Trophoblast cell (in vitro differentiated cells and primary cell): ENCODE data around the gene INAVA. TPM values are rescaled to one million over a fixed set of nuclear protein-coding genes. Genes with fewer than 3 reads are reported as not detected.

ENCODE experiments used
- DNase-seq, 2 donors: peaks; one replicate each; pipeline ENCODE4 v3.0.0-alpha.2; 2016
- H2AFZ ChIP-seq: 2 replicates; pipeline ENCODE4 v1.6.1; 2013; ENCODE audit warnings: low read length, moderate library complexity, mild to moderate bottlenecking; ENCODE audit not compliant: insufficient read depth, poor library complexity
- H2AK5ac ChIP-seq: 2 replicates; pipeline ENCODE4 v1.6.1; 2013; ENCODE audit warnings: mild to moderate bottlenecking, low read length
- H2BK120ac ChIP-seq: 2 replicates; pipeline ENCODE4 v1.6.1; 2013; ENCODE audit warnings: low read length, mild to moderate bottlenecking, moderate library complexity; ENCODE audit not compliant: insufficient read depth, poor library complexity
- H2BK12ac ChIP-seq: 2 replicates; pipeline ENCODE4 v1.6.1; 2013; ENCODE audit warnings: mild to moderate bottlenecking, low read length, moderate library complexity
- H2BK5ac ChIP-seq: 2 replicates; pipeline ENCODE4 v1.6.1; 2013; ENCODE audit warnings: low read length, low read depth, moderate library complexity, mild to moderate bottlenecking; ENCODE audit not compliant: poor library complexity
- H3K14ac ChIP-seq: 2 replicates; pipeline ENCODE4 v1.6.1; 2013; ENCODE audit warnings: mild to moderate bottlenecking, low read length
- H3K18ac ChIP-seq: 2 replicates; pipeline ENCODE4 v1.6.1; 2013; ENCODE audit warnings: mild to moderate bottlenecking, low read length
- H3K23ac ChIP-seq: 2 replicates; pipeline ENCODE4 v1.6.1; 2013; ENCODE audit warnings: low read length
- H3K27ac ChIP-seq: 2 replicates; pipeline ENCODE4 v1.5.1; 2013; ENCODE audit warnings: low read depth, mild to moderate bottlenecking, inconsistent platforms, low read length, moderate library complexity
- H3K27me3 ChIP-seq: 2 replicates; pipeline ENCODE4 v1.6.1; 2013; ENCODE audit warnings: inconsistent platforms, mild to moderate bottlenecking, low read length, moderate library complexity; ENCODE audit not compliant: insufficient read depth
- H3K36me3 ChIP-seq, 2 experiments: 1 replicate in 1 of 2; 2 replicates in 1 of 2; pipeline ENCODE4 v1.6.1; 2013; ENCODE audit warnings: low read length in 2 of 2, mild to moderate bottlenecking in 2 of 2, moderate library complexity in 1 of 2; ENCODE audit not compliant: insufficient read depth in 2 of 2, control insufficient read depth in 1 of 2
- H3K4ac ChIP-seq: 2 replicates; pipeline ENCODE4 v1.6.1; 2013; ENCODE audit warnings: low read depth, mild to moderate bottlenecking, low read length, moderate library complexity
- H3K4me1 ChIP-seq, 2 experiments: 1 replicate in 1 of 2; 2 replicates in 1 of 2; pipeline ENCODE4 v1.6.1; 2013; ENCODE audit warnings: low read length in 2 of 2, mild to moderate bottlenecking in 2 of 2, moderate library complexity in 1 of 2; ENCODE audit not compliant: insufficient read depth in 2 of 2, control insufficient read depth in 1 of 2
- H3K4me2 ChIP-seq: 2 replicates; pipeline ENCODE4 v1.6.1; 2013; ENCODE audit warnings: inconsistent platforms, mild to moderate bottlenecking, low read length, moderate library complexity
- H3K4me3 ChIP-seq: 2 replicates; pipeline ENCODE4 v1.5.1; 2013; ENCODE audit warnings: mild to moderate bottlenecking, low read depth, low read length, inconsistent platforms
- H3K79me1 ChIP-seq: one replicate; pipeline ENCODE4 v1.6.1; 2013; ENCODE audit warnings: low read length
- H3K79me2 ChIP-seq: 2 replicates; pipeline ENCODE4 v1.6.1; 2013; ENCODE audit warnings: low read length, mild to moderate bottlenecking; ENCODE audit not compliant: control insufficient read depth, insufficient read depth, poor library complexity
- H3K9ac ChIP-seq: 2 replicates; pipeline ENCODE4 v1.6.1; 2013; ENCODE audit warnings: mild to moderate bottlenecking, low read length
- H3K9me3 ChIP-seq: 2 replicates; pipeline ENCODE4 v1.6.1; 2013; ENCODE audit warnings: low read depth, mild to moderate bottlenecking, control low read depth, inconsistent platforms, low read length; ENCODE audit not compliant: insufficient read depth
- H4K12ac ChIP-seq: 2 replicates; pipeline ENCODE4 v1.6.1; 2013; ENCODE audit warnings: low read depth, mild to moderate bottlenecking, low read length, moderate library complexity
- H4K8ac ChIP-seq: 2 replicates; pipeline ENCODE4 v1.6.1; 2013; ENCODE audit warnings: low read depth, mild to moderate bottlenecking, low read length, moderate library complexity
- H4K91ac ChIP-seq: one replicate; pipeline ENCODE4 v1.6.1; 2013; ENCODE audit warnings: low read depth, mild to moderate bottlenecking, low read length, moderate library complexity
- WGBS: extraction: QIAGEN DNeasy Blood & Tissue Kit; methylation state at CpG from one replicate; pipeline ENCODE4 v1.1.7; 2013; ENCODE audit warnings: missing lambda C conversion rate; ENCODE audit not compliant: insufficient read length, insufficient coverage; ENCODE audit errors: extremely low coverage; 5-methylcytosine and 5-hydroxymethylcytosine counted together
- polyA plus RNA-seq: library from polyadenylated mRNA; stranded (reverse); fragments of 200-250 nt; gene quantifications from 2 replicates; pipeline ENCODE4 v1.2.3, GENCODE V29; 2013

Gene INAVA, protein sequence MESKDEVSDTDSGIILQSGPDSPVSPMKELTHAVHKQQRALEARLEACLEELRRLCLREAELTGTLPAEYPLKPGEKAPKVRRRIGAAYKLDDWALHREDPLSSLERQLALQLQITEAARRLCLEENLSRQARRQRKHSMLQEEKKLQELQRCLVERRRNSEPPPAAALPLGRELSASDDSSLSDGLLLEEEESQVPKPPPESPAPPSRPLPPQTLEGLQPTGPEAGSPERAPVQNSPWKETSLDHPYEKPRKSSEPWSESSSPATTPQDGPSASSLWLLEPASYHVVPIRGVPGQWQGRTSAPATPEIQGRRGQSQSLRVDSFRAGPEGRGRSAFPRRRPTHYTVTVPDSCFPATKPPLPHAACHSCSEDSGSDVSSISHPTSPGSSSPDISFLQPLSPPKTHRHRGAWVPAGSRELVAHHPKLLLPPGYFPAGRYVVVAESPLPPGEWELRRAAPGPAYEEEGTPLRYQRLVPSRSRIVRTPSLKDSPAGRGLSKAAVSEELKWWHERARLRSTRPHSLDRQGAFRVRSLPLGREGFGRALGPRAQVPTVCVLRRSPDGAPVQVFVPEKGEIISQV
- polyA plus RNA-seq: 28.5 and 30.7 TPM in 2 replicates

GRCh38 chr1:200894712-200895442, at the start of gene INAVA:
INAVA (plus strand) TSS chr1:200894900; CDS start chr1:200898401, 3,501 bp downstream.
- Histone ChIP-seq H4K12ac (no peak within 1 kb of the TSS), H3K9me3 (no peaks in the 10 kb centered on the region), H2BK120ac (peak within 1 kb of the TSS; percentile 57), H4K91ac (peak within 1 kb of the TSS; percentile 79), H3K4ac (peak within 1 kb of the TSS; percentile 68), H3K79me2 (peaks cover 36% of the 10 kb centered on the region), H3K79me1 (peaks cover 55% of the 10 kb centered on the region), H3K4me1 (peaks cover 59 to 68% of the 10 kb centered on the region in 2 experiments), H2AFZ (peak within 1 kb of the TSS; percentile 25), H3K36me3 (peaks cover 10 to 20% of the 10 kb centered on the region in 2 experiments), H3K4me2 (peak within 1 kb of the TSS; percentile 63), H2BK5ac (peak within 1 kb of the TSS; percentile 63), H3K4me3 (peak within 1 kb of the TSS; percentile 52), H2AK5ac (peak within 1 kb of the TSS; percentile 88), H3K14ac (peak within 1 kb of the TSS; percentile 71), H3K23ac (no peak within 1 kb of the TSS), H3K27ac (peak within 1 kb of the TSS; percentile 82), H3K27me3 (no peaks in the 10 kb centered on the region), H2BK12ac (peak within 1 kb of the TSS; percentile 87), H3K9ac (no peak within 1 kb of the TSS), H4K8ac (peak within 1 kb of the TSS; percentile 77), H3K18ac (peak within 1 kb of the TSS; percentile 81)
- no CpG with 5 or more reads among the region's 15 CpGs for WGBS
- peak; percentile 80 to 81 for DNase-seq

DNA sequence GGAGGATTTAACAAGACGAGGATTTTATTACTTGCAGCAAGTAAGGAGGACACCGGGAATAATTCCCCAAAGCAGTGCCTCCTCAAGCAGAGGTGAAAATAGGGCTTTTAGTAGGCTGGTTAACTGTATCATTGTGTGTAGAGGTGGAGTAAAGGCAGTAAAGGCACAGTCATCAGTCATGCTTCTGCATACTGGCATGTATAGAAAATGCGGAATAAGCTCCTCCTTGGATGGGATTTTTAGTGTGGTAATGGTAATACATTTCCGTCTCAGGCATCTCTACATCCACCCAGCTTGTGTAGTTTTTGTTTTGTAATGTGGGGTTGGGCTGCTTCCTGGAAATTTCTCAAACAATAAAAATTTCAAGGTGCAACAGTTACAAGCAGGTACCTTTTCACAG, 49.3 kb upstream of the INAVA start:
- H3K4ac ChIP-seq: no peak overlapping the region
- no peaks in the 10 kb centered on the region for H3K79me2 ChIP-seq
- H4K91ac ChIP-seq: no peak overlapping the region

DNA sequence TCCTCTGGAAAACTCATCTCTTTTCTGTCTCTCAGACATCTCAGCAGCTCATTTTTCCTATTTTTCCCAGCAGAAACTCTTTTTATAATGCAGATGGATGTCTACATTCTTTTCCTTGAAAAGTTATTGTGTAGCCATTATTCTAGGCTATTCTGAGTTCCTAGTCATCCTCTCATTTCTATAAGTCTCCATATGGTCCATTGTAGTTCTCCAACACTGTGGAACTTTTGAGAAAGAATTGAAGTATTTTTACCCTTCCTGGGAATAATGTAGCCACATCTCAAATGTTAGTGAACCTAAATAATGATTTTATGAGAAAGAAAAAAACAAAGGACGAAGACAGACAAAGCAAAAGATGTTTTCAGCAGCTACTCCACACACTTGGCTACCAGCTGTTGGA, 48.3 kb upstream of the INAVA start:
- Histone ChIP-seq H2BK5ac (no peak overlapping the region), H3K27ac (no peak overlapping the region), H2AK5ac (no peak overlapping the region), H4K12ac (no peak overlapping the region), H3K4ac (no peak overlapping the region), H3K4me3 (no peak overlapping the region), H3K4me1 (no peaks in the 10 kb centered on the region), H4K8ac (no peak overlapping the region), H2AFZ (no peak overlapping the region), H2BK120ac (no peak overlapping the region), H3K79me1 (no peaks in the 10 kb centered on the region), H2BK12ac (no peak overlapping the region), H3K9ac (no peak overlapping the region), H4K91ac (no peak overlapping the region), H3K9me3 (no peaks in the 10 kb centered on the region), H3K23ac (no peak overlapping the region), H3K18ac (no peak overlapping the region), H3K36me3 (peaks cover 7 to 20% of the 10 kb centered on the region in 2 experiments), H3K27me3 (no peaks in the 10 kb centered on the region), H3K14ac (no peak overlapping the region), H3K4me2 (no peak overlapping the region), H3K79me2 (no peaks in the 10 kb centered on the region)
- WGBS: no CpG with 5 or more reads among the region's 1 CpG
- no peak for DNase-seq

More for the DNA sequence above, 49.3 kb upstream of the INAVA start:
- Histone ChIP-seq H2BK12ac (no peak overlapping the region), H3K79me1 (no peaks in the 10 kb centered on the region), H2BK5ac (no peak overlapping the region), H3K9ac (no peak overlapping the region), H3K27ac (no peak overlapping the region), H4K12ac (no peak overlapping the region), H3K9me3 (no peaks in the 10 kb centered on the region), H3K36me3 (peaks cover 5 to 17% of the 10 kb centered on the region in 2 experiments), H2BK120ac (no peak overlapping the region), H2AK5ac (no peak overlapping the region), H3K4me3 (no peak overlapping the region), H4K8ac (no peak overlapping the region), H3K23ac (no peak overlapping the region), H2AFZ (no peak overlapping the region), H3K4me1 (no peaks in the 10 kb centered on the region), H3K18ac (no peak overlapping the region), H3K14ac (no peak overlapping the region), H3K27me3 (no peaks in the 10 kb centered on the region), H3K4me2 (no peak overlapping the region)
- no CpG with 5 or more reads among the region's 4 CpGs for WGBS
- DNase-seq: no peak

GRCh38 chr1:200849430-200849829, 45.3 kb upstream of the INAVA start:
- H3K18ac ChIP-seq: no peak overlapping the region
- H3K27me3 ChIP-seq: no peaks in the 10 kb centered on the region
- H3K9me3 ChIP-seq: no peaks in the 10 kb centered on the region
- no peak overlapping the region for H3K14ac ChIP-seq
- H4K91ac ChIP-seq: no peak overlapping the region
- no peak for DNase-seq
- no peak overlapping the region for H2BK12ac ChIP-seq
- no peak overlapping the region for H2AK5ac ChIP-seq
- no peak overlapping the region for H3K4me3 ChIP-seq
- H3K36me3 ChIP-seq: peaks cover 8 to 23% of the 10 kb centered on the region in 2 experiments
- no peak overlapping the region for H2BK5ac ChIP-seq
- WGBS: no CpG with 5 or more reads among the region's 6 CpGs
- H2BK120ac ChIP-seq: no peak overlapping the region
- no peak overlapping the region for H3K27ac ChIP-seq
- no peaks in the 10 kb centered on the region for H3K79me1 ChIP-seq
- no peak overlapping the region for H3K9ac ChIP-seq
- H3K4me1 ChIP-seq: no peaks in the 10 kb centered on the region
- no peak overlapping the region for H3K23ac ChIP-seq
- H3K79me2 ChIP-seq: no peaks in the 10 kb centered on the region
- H3K4me2 ChIP-seq: no peak overlapping the region
- H3K4ac ChIP-seq: no peak overlapping the region
- no peak overlapping the region for H2AFZ ChIP-seq
- H4K12ac ChIP-seq: no peak overlapping the region
- peak overlapping the region; percentile 1 for H4K8ac ChIP-seq
